Central memory CD4-positive, alpha-beta T cell (primary cell): ENCODE results near the gene PIEZO2.

Experiments
- DNase-seq: peaks from one replicate; pipeline ENCODE4 v3.0.0; 2022

Gene PIEZO2

GRCh38 chr18:10718809-10719208 lies 430.6 kb downstream of the PIEZO2 start:
- DNase-seq, result no peak

- no peak for DNase-seq
These were observed 433.6 kb downstream of the PIEZO2 start for GRCh38 chr18:10715791-10716190.

- no peak for DNase-seq
These were observed 436.0 kb downstream of the PIEZO2 start for GRCh38 chr18:10713409-10713808.

GRCh38 chr18:10707294-10707693 lies 442.1 kb downstream of the PIEZO2 start:
- DNase-seq, result no peak

- DNase-seq, result no peak
These were observed 443.6 kb downstream of the PIEZO2 start for GRCh38 chr18:10705786-10706185.

GRCh38 chr18:10705291-10705690 lies 444.1 kb downstream of the PIEZO2 start:
- DNase-seq, result no peak

GRCh38 chr18:10702206-10702605 lies 447.2 kb downstream of the PIEZO2 start:
- DNase-seq, result no peak

GRCh38 chr18:10690366-10690765 lies 459.0 kb downstream of the PIEZO2 start:
- no peak for DNase-seq

GRCh38 chr18:10690035-10690329 lies 459.4 kb downstream of the PIEZO2 start:
- no peak for DNase-seq

- no peak for DNase-seq
These were observed 459.9 kb downstream of the PIEZO2 start for GRCh38 chr18:10689236-10690034.

GRCh38 chr18:10688766-10689165 lies 460.6 kb downstream of the PIEZO2 start:
- DNase-seq, result no peak

- no peak for DNase-seq
These were observed 462.0 kb downstream of the PIEZO2 start for GRCh38 chr18:10687161-10687925.

GRCh38 chr18:10686308-10686707 lies 463.1 kb downstream of the PIEZO2 start:
- no peak for DNase-seq

GRCh38 chr18:10685484-10685883 lies 463.9 kb downstream of the PIEZO2 start:
- no peak for DNase-seq

- DNase-seq, result no peak
These were observed 467.0 kb downstream of the PIEZO2 start for GRCh38 chr18:10682368-10682714.

GRCh38 chr18:10681581-10682367 lies 467.6 kb downstream of the PIEZO2 start:
- DNase-seq, result no peak

- no peak for DNase-seq
These were observed 469.1 kb downstream of the PIEZO2 start for GRCh38 chr18:10680271-10680596.

- DNase-seq, result no peak
These were observed 469.7 kb downstream of the PIEZO2 start for GRCh38 chr18:10679557-10680270.

GRCh38 chr18:10671441-10671840 lies 477.9 kb downstream of the PIEZO2 start:
- DNase-seq, result no peak

- no peak for DNase-seq
These were observed 478.5 kb downstream of the PIEZO2 start for GRCh38 chr18:10670856-10671255.

- no peak for DNase-seq
These were observed 479.8 kb downstream of the PIEZO2 start for GRCh38 chr18:10669441-10670100.

GRCh38 chr18:10663750-10664149 lies 485.6 kb downstream of the PIEZO2 start:
- DNase-seq, result no peak

GRCh38 chr18:10661317-10661716 lies 488.1 kb downstream of the PIEZO2 start:
- no peak for DNase-seq
